ENCODE results near the gene PDK4.

GRCh38 chr7:95583834-95584621, 12.3 kb downstream of the PDK4 start:
- TF ChIP-seq EP300 (IDR thresholded peaks at IDR 0.05) (no peak), POLR2AphosphoS5 (IDR thresholded peaks at IDR 0.05) (peak; percentile 4 to 57 (median 38)), POLR2A (IDR thresholded peaks at IDR 0.05) (no peak), CTCF (IDR thresholded peaks at IDR 0.05) (no peak)

Measured in sigmoid colon (tissue), 4 donors.